ENCODE data around the gene SORBS1. TPM values are rescaled to one million over a fixed set of nuclear protein-coding genes. Genes with fewer than 3 reads are reported as not detected.
A peak's percentile ranks its signal among the peaks of the same experiment; 100 is the strongest.

SORBS1 gene
- total and polyA plus RNA-seq, 9 of the 15 experiments (the other 6 are each of a cell fraction or from before 2014, with no cell fraction given), result 2.0 to 13.3 (median 6.5) TPM

DNA sequence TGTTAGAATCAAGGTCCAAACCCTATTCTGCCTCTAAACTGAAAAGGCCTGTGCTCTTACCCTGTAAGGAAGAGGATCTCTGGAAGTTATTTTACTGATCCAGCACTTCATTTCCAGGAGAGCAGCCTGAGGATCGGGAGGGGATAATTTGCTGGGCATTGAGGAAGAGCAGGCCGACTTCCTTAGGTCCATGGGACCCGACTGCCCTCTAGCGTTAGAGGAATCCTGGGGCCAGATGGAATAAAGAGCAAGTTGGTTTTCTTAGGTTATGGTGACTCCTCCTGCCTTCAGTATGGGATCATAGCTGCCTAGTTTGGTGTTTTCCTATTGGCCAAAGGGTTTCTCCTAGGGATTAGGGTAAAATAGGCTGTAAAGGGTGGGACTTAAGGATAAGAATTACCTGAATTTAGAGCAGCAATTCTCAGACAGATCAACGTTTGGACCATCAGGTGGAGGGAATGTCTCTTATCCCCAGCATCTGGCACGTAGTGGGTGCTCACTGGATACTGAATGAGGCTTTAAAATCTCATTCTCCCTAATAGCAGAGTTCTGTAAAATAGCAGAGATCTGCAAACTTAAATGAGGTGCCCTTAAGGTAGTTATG, 40.0 kb upstream of the SORBS1 start (continued):
- TF ChIP-seq, protein P1, sequence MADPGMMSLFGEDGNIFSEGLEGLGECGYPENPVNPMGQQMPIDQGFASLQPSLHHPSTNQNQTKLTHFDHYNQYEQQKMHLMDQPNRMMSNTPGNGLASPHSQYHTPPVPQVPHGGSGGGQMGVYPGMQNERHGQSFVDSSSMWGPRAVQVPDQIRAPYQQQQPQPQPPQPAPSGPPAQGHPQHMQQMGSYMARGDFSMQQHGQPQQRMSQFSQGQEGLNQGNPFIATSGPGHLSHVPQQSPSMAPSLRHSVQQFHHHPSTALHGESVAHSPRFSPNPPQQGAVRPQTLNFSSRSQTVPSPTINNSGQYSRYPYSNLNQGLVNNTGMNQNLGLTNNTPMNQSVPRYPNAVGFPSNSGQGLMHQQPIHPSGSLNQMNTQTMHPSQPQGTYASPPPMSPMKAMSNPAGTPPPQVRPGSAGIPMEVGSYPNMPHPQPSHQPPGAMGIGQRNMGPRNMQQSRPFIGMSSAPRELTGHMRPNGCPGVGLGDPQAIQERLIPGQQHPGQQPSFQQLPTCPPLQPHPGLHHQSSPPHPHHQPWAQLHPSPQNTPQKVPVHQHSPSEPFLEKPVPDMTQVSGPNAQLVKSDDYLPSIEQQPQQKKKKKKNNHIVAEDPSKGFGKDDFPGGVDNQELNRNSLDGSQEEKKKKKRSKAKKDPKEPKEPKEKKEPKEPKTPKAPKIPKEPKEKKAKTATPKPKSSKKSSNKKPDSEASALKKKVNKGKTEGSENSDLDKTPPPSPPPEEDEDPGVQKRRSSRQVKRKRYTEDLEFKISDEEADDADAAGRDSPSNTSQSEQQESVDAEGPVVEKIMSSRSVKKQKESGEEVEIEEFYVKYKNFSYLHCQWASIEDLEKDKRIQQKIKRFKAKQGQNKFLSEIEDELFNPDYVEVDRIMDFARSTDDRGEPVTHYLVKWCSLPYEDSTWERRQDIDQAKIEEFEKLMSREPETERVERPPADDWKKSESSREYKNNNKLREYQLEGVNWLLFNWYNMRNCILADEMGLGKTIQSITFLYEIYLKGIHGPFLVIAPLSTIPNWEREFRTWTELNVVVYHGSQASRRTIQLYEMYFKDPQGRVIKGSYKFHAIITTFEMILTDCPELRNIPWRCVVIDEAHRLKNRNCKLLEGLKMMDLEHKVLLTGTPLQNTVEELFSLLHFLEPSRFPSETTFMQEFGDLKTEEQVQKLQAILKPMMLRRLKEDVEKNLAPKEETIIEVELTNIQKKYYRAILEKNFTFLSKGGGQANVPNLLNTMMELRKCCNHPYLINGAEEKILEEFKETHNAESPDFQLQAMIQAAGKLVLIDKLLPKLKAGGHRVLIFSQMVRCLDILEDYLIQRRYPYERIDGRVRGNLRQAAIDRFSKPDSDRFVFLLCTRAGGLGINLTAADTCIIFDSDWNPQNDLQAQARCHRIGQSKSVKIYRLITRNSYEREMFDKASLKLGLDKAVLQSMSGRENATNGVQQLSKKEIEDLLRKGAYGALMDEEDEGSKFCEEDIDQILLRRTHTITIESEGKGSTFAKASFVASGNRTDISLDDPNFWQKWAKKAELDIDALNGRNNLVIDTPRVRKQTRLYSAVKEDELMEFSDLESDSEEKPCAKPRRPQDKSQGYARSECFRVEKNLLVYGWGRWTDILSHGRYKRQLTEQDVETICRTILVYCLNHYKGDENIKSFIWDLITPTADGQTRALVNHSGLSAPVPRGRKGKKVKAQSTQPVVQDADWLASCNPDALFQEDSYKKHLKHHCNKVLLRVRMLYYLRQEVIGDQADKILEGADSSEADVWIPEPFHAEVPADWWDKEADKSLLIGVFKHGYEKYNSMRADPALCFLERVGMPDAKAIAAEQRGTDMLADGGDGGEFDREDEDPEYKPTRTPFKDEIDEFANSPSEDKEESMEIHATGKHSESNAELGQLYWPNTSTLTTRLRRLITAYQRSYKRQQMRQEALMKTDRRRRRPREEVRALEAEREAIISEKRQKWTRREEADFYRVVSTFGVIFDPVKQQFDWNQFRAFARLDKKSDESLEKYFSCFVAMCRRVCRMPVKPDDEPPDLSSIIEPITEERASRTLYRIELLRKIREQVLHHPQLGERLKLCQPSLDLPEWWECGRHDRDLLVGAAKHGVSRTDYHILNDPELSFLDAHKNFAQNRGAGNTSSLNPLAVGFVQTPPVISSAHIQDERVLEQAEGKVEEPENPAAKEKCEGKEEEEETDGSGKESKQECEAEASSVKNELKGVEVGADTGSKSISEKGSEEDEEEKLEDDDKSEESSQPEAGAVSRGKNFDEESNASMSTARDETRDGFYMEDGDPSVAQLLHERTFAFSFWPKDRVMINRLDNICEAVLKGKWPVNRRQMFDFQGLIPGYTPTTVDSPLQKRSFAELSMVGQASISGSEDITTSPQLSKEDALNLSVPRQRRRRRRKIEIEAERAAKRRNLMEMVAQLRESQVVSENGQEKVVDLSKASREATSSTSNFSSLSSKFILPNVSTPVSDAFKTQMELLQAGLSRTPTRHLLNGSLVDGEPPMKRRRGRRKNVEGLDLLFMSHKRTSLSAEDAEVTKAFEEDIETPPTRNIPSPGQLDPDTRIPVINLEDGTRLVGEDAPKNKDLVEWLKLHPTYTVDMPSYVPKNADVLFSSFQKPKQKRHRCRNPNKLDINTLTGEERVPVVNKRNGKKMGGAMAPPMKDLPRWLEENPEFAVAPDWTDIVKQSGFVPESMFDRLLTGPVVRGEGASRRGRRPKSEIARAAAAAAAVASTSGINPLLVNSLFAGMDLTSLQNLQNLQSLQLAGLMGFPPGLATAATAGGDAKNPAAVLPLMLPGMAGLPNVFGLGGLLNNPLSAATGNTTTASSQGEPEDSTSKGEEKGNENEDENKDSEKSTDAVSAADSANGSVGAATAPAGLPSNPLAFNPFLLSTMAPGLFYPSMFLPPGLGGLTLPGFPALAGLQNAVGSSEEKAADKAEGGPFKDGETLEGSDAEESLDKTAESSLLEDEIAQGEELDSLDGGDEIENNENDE (IDR thresholded peaks at IDR 0.05; ENCODE audit: low read depth, low read length), result no peak
- TF ChIP-seq ZNF695 (CRISPR knock-in tag; IDR thresholded peaks at IDR 0.05), result no peak
- no peak for TF ChIP-seq NCOA1 (IDR thresholded peaks at IDR 0.05; ENCODE audit: low read depth)
- TF ChIP-seq ASH1L (IDR thresholded peaks at IDR 0.05; ENCODE audit: borderline replicate concordance, low read depth, partially characterized antibody), result no peak
- no peak for TF ChIP-seq ZNF253 (CRISPR knock-in tag; conservative IDR thresholded peaks at IDR 0.05)
- TF ChIP-seq MAZ (CRISPR knock-in tag; conservative IDR thresholded peaks at IDR 0.05 in 1 of 2, IDR thresholded peaks at IDR 0.05 in 1 of 2), result 0 out of 4 replicates have a peak, but pooled peaks of 1 of the 2 experiments have one; percentile 46
- TF ChIP-seq, protein P2, sequence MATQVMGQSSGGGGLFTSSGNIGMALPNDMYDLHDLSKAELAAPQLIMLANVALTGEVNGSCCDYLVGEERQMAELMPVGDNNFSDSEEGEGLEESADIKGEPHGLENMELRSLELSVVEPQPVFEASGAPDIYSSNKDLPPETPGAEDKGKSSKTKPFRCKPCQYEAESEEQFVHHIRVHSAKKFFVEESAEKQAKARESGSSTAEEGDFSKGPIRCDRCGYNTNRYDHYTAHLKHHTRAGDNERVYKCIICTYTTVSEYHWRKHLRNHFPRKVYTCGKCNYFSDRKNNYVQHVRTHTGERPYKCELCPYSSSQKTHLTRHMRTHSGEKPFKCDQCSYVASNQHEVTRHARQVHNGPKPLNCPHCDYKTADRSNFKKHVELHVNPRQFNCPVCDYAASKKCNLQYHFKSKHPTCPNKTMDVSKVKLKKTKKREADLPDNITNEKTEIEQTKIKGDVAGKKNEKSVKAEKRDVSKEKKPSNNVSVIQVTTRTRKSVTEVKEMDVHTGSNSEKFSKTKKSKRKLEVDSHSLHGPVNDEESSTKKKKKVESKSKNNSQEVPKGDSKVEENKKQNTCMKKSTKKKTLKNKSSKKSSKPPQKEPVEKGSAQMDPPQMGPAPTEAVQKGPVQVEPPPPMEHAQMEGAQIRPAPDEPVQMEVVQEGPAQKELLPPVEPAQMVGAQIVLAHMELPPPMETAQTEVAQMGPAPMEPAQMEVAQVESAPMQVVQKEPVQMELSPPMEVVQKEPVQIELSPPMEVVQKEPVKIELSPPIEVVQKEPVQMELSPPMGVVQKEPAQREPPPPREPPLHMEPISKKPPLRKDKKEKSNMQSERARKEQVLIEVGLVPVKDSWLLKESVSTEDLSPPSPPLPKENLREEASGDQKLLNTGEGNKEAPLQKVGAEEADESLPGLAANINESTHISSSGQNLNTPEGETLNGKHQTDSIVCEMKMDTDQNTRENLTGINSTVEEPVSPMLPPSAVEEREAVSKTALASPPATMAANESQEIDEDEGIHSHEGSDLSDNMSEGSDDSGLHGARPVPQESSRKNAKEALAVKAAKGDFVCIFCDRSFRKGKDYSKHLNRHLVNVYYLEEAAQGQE (IDR thresholded peaks at IDR 0.05; ENCODE audit: borderline replicate concordance), result peak; percentile 95
- TF ChIP-seq, protein P2 (CRISPR knock-in tag; IDR thresholded peaks at IDR 0.05; ENCODE audit: low read depth), result no peak
